Endodermal cell (in vitro differentiated cells): ENCODE results near the gene IL6R. TPM values are rescaled to one million over a fixed set of nuclear protein-coding genes. Genes with fewer than 3 reads are reported as not detected.

Source experiments
- DNase-seq: peaks from one replicate; pipeline ENCODE4 v3.0.0-alpha.2; 2017
- H3K27ac ChIP-seq: 2 replicates; pipeline ENCODE4 v1.5.1; 2013; ENCODE audit warnings: mild to moderate bottlenecking, low read depth, low read length, moderate library complexity
- H3K27me3 ChIP-seq: 2 replicates; pipeline ENCODE4 v1.6.1; 2013; ENCODE audit warnings: mild to moderate bottlenecking, low read length, moderate library complexity; ENCODE audit not compliant: insufficient read depth, control insufficient read depth, poor library complexity, severe bottlenecking
- H3K36me3 ChIP-seq: 2 replicates; pipeline ENCODE4 v1.7.0; 2013; ENCODE audit warnings: mild to moderate bottlenecking, low read length, moderate library complexity; ENCODE audit not compliant: control insufficient read depth, insufficient read depth
- H3K4me1 ChIP-seq: one replicate; pipeline ENCODE4 v1.7.0; 2013; ENCODE audit warnings: low read length; ENCODE audit not compliant: control insufficient read depth, insufficient read depth
- H3K4me3 ChIP-seq: 2 replicates; pipeline ENCODE4 v1.5.1; 2013; ENCODE audit warnings: mild to moderate bottlenecking, low read length, moderate library complexity
- H3K9ac ChIP-seq: 2 replicates; pipeline ENCODE4 v1.6.1; 2013; ENCODE audit warnings: mild to moderate bottlenecking, low read length, moderate library complexity; ENCODE audit not compliant: poor library complexity, severe bottlenecking; ENCODE audit errors: extremely low read depth
- H3K9me3 ChIP-seq: 2 replicates; pipeline ENCODE4 v1.6.1; 2013; ENCODE audit warnings: mild to moderate bottlenecking, low read length, moderate library complexity; ENCODE audit not compliant: control insufficient read depth
- H3K27ac Mint-ChIP-seq: 2 replicates; pipeline ENCODE4 v1.8.0; 2020; ENCODE audit warnings: mixed read lengths
- H3K27me3 Mint-ChIP-seq: 2 replicates; pipeline ENCODE4 v1.8.0; 2021; ENCODE audit warnings: mild to moderate bottlenecking, mixed read lengths; ENCODE audit not compliant: insufficient read depth
- H3K36me3 Mint-ChIP-seq: 2 replicates; pipeline ENCODE4 v1.8.0; 2020; ENCODE audit warnings: low read depth, mixed read lengths
- H3K4me1 Mint-ChIP-seq: 2 replicates; pipeline ENCODE4 v1.8.0; 2020; ENCODE audit warnings: mixed read lengths
- H3K4me3 Mint-ChIP-seq: 2 replicates; pipeline ENCODE4 v1.8.0; 2020; ENCODE audit warnings: mild to moderate bottlenecking, moderate library complexity, mixed read lengths
- H3K9me3 Mint-ChIP-seq: 2 replicates; pipeline ENCODE4 v1.8.0; 2020; ENCODE audit warnings: mild to moderate bottlenecking, mixed read lengths
- CTCF ChIP-seq: fragments of 200-600 bp; sonication (generic); conservative IDR thresholded peaks from 2 replicates; pipeline ENCODE4 v1.5.0; 2021; ENCODE audit warnings: antibody characterized with exemption, mild to moderate bottlenecking
- WGBS, 2 experiments: methylation state at CpG; one replicate each; pipeline versions ENCODE4 v1.1.5 to v1.1.7; 2013; ENCODE audit warnings: missing lambda C conversion rate in 2 of 2, mixed read lengths in 1 of 2; ENCODE audit not compliant: insufficient coverage in 1 of 2, insufficient read length in 1 of 2; 5-methylcytosine and 5-hydroxymethylcytosine counted together
- total RNA-seq, 2 donors: library from RNA; stranded (reverse); fragmentation: NEBNext Ultra II Directional in 1 of 2; extraction: Animal tissue kit (Norgen Biotek cat#: 25700) in 1 of 2; gene quantifications; 2 replicates in 1 of 2; 3 replicates in 1 of 2; pipeline ENCODE4 v1.2.1, GENCODE V29; 2021

The IL6R gene
- total RNA-seq, 2 donors from 2014 or later: 0.77 to 1.0 TPM

- no peak overlapping the region for H3K9ac ChIP-seq
- H3K9me3 ChIP-seq: no peaks in the 10 kb centered on the region
- no peak for TF ChIP-seq CTCF
- 81 to 93% methylated on average over 5 to 17 of the region's 17 CpGs for WGBS, 2 experiments
- no peaks in the 10 kb centered on the region for H3K36me3 Mint-ChIP-seq
- DNase-seq: no peak
- H3K27ac ChIP-seq: no peak overlapping the region
- H3K27ac Mint-ChIP-seq: no peak overlapping the region
- peaks cover 9% of the 10 kb centered on the region for H3K4me1 Mint-ChIP-seq
- H3K4me3 Mint-ChIP-seq: no peak overlapping the region
- H3K4me1 ChIP-seq: peaks cover 5% of the 10 kb centered on the region
- H3K36me3 ChIP-seq: no peaks in the 10 kb centered on the region
- H3K4me3 ChIP-seq: no peak overlapping the region
- no peaks in the 10 kb centered on the region for H3K9me3 Mint-ChIP-seq
- no peaks in the 10 kb centered on the region for H3K27me3 ChIP-seq
- H3K27me3 Mint-ChIP-seq: peaks cover 7% of the 10 kb centered on the region
Observed at GRCh38 chr1:154429841-154430611, 24.9 kb downstream of the IL6R start.

- Mint-ChIP-seq H3K4me1 (peaks cover 9% of the 10 kb centered on the region), H3K27me3 (peaks cover 7% of the 10 kb centered on the region), H3K27ac (no peak overlapping the region), H3K36me3 (no peaks in the 10 kb centered on the region), H3K4me3 (no peak overlapping the region), H3K9me3 (no peaks in the 10 kb centered on the region)
- H3K27ac ChIP-seq: peak overlapping the region; percentile 63
- peaks cover 5% of the 10 kb centered on the region for H3K4me1 ChIP-seq
- TF ChIP-seq CTCF: no peak
- peak; percentile 68 for DNase-seq
- no peaks in the 10 kb centered on the region for H3K9me3 ChIP-seq
- no peak overlapping the region for H3K4me3 ChIP-seq
- no peaks in the 10 kb centered on the region for H3K36me3 ChIP-seq
- 20 to 33% methylated on average over 11 of the region's 11 CpGs for whole genome bisulfite sequencing, 2 experiments
- no peak overlapping the region for H3K9ac ChIP-seq
- no peaks in the 10 kb centered on the region for H3K27me3 ChIP-seq
Observed at GRCh38 chr1:154430903-154431302, 25.8 kb downstream of the IL6R start.

GRCh38 chr1:154431586-154432373 lies 26.6 kb downstream of the IL6R start:
- TF ChIP-seq CTCF: no peak
- Histone ChIP-seq H3K9ac (no peak overlapping the region), H3K4me1 (peaks cover 5% of the 10 kb centered on the region), H3K4me3 (no peak overlapping the region), H3K9me3 (no peaks in the 10 kb centered on the region), H3K27me3 (no peaks in the 10 kb centered on the region), H3K36me3 (no peaks in the 10 kb centered on the region), H3K27ac (no peak overlapping the region)
- no peaks in the 10 kb centered on the region for H3K9me3 Mint-ChIP-seq
- H3K36me3 Mint-ChIP-seq: no peaks in the 10 kb centered on the region
- H3K4me1 Mint-ChIP-seq: peaks cover 9% of the 10 kb centered on the region
- WGBS, 2 experiments: 92 to 95% methylated on average over 10 of the region's 10 CpGs
- H3K4me3 Mint-ChIP-seq: no peak overlapping the region
- H3K27ac Mint-ChIP-seq: no peak overlapping the region
- peaks cover 9% of the 10 kb centered on the region for H3K27me3 Mint-ChIP-seq
- DNase-seq: peak; percentile 38
